ENCODE data around the gene DYNC1I1.

DNA sequence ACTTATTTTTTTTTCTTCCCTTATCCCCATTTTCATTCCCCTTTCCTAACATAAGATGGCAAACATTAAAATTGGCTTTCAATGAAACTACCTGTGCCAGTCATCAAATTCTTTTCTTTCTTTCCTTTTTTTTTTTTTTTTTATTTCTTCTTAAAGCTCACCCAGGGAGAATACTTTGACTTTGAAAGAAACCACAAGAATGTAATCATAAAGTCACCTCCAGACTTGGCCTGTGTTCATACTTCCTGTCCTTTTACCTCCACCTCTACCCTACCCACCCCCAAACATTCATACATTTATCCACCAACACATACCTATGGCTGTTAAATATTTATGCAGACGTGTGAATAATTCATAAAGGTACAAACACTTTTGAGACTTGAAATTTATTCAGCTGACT, 295.0 kb downstream of the DYNC1I1 start:
- TF ChIP-seq EP300 (conservative IDR thresholded peaks at IDR 0.05; ENCODE audit: poor library complexity, severe bottlenecking) (no peak), POLR2AphosphoS5 (IDR thresholded peaks at IDR 0.05) (no peak), EZH2 (IDR thresholded peaks at IDR 0.05; ENCODE audit: borderline replicate concordance, insufficient read depth, low read length, poor library complexity, severe bottlenecking) (no peak)
- TF ChIP-seq, protein P1, sequence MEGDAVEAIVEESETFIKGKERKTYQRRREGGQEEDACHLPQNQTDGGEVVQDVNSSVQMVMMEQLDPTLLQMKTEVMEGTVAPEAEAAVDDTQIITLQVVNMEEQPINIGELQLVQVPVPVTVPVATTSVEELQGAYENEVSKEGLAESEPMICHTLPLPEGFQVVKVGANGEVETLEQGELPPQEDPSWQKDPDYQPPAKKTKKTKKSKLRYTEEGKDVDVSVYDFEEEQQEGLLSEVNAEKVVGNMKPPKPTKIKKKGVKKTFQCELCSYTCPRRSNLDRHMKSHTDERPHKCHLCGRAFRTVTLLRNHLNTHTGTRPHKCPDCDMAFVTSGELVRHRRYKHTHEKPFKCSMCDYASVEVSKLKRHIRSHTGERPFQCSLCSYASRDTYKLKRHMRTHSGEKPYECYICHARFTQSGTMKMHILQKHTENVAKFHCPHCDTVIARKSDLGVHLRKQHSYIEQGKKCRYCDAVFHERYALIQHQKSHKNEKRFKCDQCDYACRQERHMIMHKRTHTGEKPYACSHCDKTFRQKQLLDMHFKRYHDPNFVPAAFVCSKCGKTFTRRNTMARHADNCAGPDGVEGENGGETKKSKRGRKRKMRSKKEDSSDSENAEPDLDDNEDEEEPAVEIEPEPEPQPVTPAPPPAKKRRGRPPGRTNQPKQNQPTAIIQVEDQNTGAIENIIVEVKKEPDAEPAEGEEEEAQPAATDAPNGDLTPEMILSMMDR (IDR thresholded peaks at IDR 0.05; ENCODE audit: poor library complexity, severe bottlenecking): no peak

Data from neural cell (in vitro differentiated cells).